Activated naive CD4-positive, alpha-beta T cell treated with Interleukin-2 at 50 U/mL for 16 hours (primary cell): ENCODE results near the gene NPW.

ENCODE experiments used
- DNase-seq: peaks from one replicate; pipeline ENCODE4 v3.0.0-alpha.2; 2020

The NPW gene

GRCh38 chr16:2056077-2056476 is 36.5 kb downstream of the NPW start:
- no peak for DNase-seq

GRCh38 chr16:2056681-2057407 is 37.3 kb downstream of the NPW start:
- DNase-seq, result no peak

DNA sequence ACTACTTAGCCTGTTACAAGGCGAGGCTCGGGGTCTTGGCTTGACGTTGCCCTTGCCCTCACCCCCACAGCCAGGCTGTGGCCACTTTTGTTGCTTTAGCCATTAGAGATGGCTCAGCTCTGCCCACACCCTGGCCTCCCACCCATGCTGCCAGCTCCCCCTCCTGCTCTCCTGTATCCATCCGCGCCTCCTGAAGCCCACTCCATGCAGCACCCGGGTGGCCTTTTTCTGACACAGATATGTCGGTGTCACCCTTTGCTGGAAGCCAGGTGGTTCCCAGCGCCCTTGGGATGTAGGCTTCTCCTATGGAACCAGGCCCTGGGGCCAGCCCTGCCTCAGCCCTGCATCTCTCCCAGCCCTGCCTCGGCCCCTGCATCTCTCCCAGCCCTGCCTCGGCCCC is 37.9 kb downstream of the NPW start:
- no peak for DNase-seq

- no peak for DNase-seq
These were observed 38.8 kb downstream of the NPW start for GRCh38 chr16:2058420-2058819.

GRCh38 chr16:2058872-2059271 is 39.3 kb downstream of the NPW start:
- DNase-seq, result no peak

DNA sequence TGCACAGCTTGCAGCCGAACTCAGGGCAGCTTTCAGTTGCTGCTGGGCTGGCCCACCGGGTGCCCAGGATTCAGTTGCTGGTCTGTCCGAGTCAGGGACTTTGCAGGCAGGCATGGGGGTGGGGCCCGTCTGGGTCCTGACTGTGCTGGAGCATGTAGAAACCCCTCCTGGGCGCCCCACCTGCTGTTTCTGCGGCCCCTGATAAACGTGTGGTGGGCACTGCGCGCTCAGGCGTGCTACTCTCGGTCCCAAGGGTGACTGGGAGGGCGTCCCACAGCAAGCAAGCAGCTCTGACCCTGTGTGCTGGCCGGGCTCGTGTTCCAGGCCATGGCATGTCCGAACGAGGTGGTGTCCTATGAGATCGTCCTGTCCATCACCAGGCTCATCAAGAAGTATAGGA is 40.8 kb downstream of the NPW start:
- no peak for DNase-seq

DNA sequence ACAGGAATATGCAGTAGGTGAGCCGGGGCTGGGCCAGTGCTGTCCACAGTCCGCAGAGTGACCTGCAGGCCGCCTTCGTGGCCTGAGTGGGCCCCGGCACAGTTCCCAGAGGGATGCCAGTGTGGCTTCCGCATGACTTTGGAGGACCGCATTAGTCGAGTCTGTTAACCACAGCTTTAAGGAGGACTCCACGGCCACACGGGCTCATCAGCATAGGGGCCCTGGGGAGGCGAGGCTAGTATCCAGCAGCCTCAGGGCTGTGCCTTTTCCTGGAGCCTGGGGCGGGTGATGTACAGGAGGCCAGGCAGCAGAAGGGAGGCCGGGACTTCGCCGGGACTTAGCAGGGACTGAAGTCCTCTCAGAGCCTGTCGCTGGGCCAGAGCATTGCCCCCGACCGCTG is 41.4 kb downstream of the NPW start:
- DNase-seq, result no peak

DNA sequence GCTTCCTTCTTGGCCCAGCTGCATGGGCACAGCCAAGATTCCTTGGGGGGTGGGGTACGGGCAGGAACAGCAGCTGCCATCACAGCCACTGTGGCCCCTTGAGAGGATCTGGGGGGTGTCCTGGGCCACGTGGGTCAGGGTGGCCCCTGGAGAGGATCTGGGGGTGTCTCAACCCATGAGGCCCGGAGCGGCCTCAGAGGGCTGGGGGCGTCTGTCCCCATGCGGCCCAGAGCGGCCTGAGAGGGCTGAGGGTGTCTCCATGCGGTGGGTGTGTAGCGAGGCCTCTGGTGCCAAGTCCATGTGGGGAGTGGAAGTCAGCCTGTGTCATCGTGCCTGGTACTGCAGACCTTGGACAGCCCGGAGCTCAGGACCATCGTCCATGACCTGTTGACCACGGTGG is 41.9 kb downstream of the NPW start:
- DNase-seq, result no peak

GRCh38 chr16:2062801-2063200 is 43.2 kb downstream of the NPW start:
- DNase-seq, result no peak

GRCh38 chr16:2063861-2064260 is 44.3 kb downstream of the NPW start:
- no peak for DNase-seq

- DNase-seq, result no peak
These were observed 44.9 kb downstream of the NPW start for GRCh38 chr16:2064368-2064945.

GRCh38 chr16:2066139-2066538 is 46.6 kb downstream of the NPW start:
- DNase-seq, result no peak
